HTERT RPE-1 (cell line): ENCODE results near the gene TMEM145.

ENCODE experiments used
- in situ Hi-C: fragments of 300-500 bp; cut with MboI; formaldehyde crosslinking; loops from 4 replicates; pipeline ENCODE4 v1.14.3; 2020; ENCODE audit warnings: low sequenced_read_pairs

TMEM145 gene

DNA sequence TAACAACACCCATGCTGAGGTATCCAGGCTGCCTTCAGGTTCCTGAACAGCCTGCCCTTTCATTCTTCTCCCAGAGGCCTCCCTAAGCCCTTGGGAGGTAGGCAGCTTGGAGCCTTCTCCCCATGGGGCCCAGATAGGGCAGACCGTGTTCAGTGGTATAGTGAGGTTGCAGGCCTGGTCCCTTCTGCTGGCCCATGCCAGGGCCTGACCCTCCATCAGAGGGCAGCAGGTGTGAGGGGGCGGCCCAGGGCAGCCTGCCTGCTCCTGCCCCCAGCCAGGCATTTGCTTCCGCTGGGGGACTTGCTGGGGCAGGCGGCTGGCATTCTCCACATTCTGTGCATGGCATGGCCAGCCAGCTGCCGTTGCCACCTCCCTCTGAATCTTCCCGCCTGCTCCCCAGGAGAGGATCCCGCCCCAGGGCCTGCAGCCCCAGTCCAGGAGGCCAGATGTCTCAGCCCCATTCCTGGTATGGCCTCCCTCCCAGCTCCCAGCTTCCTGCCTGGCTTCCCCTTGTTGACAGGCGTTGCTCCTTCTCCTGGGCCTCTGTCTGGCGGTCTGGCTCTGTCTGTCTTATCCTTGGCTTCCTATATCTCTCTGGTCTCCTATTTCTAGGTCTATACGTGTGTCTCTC lies 35.2 kb upstream of the TMEM145 start:
- in situ Hi-C loops: no loop called here

DNA sequence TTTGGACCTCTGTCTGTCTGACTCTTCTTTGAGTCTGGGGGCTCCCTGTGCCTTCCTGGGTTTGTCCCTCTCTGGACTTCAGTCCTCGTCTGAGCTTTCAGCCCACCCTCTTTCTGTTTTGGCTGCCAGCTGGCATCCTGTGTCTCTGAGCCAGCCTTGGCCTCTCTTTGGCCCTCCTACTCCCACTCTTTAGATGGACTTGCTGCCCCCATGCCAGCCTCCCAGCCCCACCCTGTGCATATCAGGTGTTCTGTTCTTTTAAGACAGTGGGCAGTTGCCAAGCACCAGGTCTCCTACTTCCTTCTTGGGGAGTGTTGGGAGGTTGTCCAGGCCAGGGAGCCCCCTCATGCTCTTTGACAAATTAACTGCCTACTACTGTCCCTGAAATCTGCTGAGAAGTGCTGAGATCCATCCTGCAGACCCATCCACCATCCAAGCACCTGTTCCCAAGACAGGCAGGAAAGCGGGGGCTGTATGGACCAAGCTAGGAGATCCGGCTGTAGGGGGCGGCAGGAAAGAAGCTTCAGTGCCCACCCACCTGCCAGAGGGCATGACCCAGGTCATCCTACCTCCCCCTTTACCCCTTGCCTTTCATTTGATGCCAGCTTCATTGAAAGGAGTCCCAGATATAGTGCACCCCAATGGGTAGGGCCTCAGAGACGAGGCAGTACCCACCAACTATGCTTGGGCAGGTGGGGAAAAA lies 34.5 kb upstream of the TMEM145 start:
- in situ Hi-C loops: no loop called here

DNA sequence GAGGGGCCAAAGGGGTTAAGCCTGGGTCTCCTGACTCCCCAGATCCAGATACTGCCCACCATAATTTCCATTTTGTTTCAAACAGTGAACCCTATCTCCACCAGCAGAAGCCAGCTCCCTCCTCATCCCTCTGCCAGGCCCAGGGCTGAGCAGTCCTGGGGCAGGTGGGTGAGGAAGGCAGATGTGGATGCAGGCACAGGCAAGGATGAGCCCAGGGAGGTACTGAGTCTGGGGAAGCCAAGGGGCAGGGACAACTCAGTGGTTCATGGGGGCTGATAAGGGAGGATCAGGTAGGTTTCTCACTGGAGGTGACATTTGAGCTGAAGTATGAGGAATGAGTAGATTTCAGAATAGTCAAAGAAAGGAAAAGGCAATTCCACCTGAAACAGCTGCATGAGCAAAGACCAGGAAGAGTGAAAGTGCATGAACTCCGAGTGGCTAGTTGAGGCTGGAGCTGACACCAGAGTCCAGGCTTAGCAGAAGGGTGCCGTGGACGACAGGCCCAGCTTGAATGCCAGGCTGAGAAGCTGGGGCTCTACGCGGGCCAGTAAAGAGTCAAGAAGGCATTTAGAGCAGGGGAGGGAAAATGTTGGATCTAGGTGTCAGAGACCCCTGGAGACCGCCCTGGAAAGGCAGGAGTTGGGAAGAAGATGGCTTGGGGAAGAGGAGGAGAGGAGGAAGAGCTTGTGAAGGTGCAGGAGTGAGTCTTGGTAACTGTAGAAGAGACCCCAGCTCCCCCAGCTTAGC lies 33.8 kb upstream of the TMEM145 start:
- in situ Hi-C loops: no loop called here

DNA sequence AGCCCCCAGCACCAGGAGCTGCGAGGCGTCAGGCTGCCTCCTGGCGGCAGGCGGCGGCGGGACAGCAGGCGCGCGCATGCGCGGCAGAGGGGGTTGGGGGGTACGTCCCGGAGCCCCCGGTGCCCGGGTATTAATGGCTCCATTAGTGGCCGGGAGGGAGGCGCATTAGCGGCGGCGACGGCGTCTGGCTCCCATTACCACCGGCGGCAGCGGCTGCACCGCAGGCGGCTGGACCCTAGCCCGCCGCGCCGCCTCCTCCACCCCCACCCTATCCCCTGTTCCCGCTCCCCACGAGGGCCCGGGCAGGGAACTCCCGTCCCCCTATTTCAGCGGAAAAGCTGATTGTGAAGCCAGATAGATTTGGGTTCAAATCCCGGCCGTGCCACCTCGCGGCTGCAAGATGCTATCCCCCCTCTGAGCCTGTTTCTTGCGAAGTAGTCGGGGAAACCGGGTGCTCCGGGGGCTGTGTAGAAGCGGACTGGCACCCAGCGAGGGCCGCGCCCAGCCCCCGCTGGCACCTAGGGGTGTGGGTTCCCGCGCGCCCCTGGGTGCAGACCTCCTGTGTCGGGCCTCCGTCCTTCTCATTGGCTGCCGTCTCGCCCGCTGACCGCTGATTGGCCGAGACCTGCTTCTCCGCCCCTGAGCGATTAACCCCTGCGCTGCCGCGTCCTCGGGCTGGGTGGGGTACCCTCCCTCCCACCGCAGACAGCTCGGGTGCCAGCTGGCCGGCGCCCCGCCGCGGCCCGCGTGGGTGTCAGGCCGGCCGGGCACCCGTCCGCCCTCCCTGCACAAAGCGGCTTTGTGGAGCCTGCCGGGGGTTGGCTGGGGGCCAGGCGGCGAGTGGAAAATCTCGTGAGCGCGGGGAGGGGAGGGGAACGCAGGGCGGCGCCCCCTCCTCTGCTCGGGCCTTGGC lies 33.0 kb upstream of the TMEM145 start:
- in situ Hi-C loops: no loop called here

DNA sequence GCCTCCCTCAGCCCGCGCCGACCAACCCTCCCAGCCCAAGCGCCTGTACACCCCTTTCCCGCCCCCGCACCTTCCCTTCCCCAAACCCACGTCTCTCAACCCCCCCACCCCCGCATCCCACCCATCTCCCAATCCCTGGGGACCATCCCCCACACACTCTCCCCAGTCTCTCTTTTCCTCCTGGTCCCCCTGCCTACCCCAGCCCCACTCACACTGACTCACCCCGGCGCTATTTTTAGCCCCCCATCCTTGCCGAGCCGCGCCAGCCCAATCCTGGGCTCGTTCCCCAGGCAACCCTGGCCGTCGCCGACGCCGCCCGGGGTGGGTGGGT lies 32.3 kb upstream of the TMEM145 start:
- in situ Hi-C loops: no loop called here

DNA sequence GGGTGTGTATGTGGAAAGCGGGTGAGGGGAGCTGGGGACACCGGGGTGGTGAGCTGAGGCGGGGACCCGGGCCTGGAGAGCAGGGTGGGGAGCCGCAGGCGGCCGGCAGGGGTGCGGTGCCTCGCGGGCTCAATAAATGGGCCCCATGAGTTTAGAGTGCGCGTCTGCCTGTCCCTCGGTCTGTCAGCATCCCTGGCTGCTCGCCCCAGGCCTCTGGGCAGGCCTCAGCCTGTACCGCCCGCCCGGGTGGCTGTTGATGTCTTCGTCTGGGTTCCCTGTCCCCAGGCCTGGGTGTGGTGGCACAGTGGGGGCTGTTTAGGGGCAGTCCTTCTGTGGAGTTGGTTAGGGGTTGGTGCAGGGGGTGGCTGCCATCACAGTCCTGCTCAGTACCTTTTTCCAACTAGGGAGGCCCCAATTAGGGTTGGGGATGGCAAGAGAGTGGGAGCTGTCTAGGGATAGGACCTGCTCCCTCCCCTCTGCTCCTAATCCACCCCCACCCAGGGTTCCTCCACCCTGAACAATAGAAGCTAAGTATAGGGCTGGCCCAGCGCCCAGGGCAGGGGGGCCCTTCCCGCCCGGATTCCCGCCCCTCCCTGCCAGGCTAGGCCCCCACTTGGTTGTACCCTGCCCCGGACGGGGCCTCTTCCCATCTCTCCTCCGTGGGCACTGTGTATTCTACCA lies 31.8 kb upstream of the TMEM145 start:
- in situ Hi-C loops: no loop called here

DNA sequence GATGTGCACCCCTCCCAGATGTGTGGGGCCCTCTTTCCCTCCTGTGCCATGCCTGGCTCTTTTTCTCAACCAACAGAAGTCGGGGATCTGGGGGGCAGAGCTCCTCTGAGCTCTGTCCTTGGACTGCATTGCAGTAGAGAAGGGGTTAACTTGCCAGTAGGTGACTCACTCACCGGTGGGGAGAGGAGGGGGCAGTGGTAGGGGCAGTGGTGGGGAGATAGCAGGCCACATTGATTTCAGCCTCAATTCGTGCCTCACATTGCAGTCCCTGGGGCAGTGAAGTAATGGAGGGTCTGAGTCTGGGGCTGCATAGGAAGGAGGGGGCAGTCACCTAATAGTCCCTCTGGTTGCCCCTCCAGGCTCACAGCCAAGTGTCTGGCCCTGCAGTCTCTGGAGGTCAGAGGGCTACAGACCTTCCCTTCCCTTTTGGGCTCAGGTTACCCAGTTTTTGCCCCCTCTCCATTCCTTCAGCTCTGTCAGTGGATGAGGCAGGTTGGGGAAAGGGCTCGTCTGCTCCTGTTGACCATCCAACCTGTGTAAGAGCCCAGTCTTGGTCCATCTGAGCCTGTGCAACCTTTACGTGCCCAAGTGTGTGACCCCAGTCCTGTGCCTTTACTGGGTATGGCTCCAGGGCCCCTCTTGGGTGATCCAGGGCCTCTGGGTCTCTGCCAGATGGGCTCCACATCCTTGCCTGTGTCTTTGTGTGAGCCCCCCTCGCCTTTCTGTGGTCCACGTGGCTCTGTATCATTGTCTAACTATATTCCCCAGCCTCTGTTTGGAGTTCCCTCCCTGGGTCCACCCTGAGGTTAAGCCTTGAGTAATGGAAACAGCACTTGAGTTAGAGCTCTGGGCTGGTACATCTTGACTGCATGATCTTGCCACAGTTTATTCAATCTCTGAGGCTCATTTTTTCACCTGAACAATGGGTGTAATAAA lies 31.0 kb upstream of the TMEM145 start:
- in situ Hi-C loops: no loop called here

DNA sequence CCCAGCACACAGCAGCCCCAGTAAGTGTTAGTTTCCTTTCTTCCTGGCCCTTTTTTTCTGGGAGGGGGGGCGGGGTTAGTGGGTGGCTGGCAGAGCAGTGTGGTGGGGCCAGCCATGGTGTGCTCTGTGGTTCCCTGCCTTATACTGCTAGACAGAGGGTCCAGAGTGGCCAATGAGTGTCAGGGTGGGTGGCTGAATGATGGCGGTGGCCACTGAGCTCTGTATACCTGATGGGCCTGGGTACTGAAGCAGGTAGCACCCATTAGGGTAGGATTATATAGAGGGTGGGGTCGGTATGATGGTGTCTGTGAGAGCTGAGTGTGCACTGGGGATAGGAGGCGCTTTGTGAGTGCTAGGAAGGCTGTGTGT lies 30.3 kb upstream of the TMEM145 start:
- in situ Hi-C loops: no loop called here

DNA sequence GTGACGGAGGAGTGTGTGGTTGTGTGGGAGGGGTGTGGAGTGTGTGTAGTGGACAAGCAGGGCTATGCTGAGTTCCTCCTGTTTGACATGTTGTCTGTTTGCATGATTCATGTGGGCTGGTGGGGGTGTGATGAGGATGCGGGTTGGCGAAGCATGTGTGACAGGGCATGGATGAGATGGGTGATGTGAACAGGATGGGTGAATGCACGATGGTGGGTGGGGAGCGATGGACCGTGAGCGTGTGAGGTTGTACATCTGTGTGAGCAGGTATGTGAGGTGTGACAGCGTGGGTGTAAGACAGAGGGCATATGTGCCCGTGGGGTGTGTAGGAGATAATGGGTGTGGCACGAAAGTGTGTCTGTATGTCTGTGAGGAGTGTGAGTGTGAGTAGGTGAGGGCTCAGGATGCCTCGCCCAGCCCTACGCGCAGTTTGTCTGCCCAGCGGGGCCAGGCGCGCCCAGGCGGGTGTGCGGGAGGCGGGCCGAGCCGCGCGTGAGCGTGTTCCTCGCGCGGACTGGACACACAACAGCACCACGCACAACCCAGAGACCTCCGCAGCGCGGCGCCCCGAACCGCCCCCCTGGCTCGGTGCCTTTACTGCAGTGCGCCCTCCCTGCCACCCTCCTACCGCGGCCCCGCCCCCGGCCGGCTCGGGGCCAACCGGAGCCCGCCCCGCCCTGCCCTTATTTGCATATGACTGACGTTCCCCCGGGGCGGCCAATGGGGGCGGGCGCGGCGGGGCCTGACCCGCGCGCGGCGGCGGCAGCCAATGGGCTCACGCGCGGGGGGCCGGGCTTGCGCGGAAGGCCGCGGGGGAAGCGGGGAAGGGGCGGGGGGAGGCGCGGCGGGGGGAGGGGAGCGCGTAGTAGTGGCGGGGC lies 29.7 kb upstream of the TMEM145 start:
- in situ Hi-C loops: no loop called here

DNA sequence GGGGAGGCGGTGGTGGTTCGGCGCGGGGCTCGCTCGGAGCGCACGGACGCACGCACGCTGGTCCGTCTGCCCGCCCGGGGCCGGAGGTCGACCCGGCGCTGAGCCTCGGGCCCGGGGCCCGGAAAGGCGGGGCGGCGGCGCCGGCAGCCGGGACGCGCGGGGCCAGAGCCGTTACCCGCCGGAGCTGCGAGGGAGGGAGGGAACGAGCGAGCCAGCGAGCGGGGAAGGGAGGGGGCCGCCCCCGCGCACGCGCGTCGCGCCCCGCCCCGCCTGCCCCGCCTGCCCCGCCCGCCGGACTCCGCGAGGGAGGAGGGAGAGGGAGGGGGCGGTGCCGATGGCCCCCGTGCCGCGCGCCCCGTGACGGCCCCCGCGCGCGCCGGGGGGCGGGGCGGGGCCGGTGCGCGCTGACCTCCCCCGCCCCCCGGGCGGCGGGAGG lies 29.0 kb upstream of the TMEM145 start:
- in situ Hi-C loops: no loop called here

DNA sequence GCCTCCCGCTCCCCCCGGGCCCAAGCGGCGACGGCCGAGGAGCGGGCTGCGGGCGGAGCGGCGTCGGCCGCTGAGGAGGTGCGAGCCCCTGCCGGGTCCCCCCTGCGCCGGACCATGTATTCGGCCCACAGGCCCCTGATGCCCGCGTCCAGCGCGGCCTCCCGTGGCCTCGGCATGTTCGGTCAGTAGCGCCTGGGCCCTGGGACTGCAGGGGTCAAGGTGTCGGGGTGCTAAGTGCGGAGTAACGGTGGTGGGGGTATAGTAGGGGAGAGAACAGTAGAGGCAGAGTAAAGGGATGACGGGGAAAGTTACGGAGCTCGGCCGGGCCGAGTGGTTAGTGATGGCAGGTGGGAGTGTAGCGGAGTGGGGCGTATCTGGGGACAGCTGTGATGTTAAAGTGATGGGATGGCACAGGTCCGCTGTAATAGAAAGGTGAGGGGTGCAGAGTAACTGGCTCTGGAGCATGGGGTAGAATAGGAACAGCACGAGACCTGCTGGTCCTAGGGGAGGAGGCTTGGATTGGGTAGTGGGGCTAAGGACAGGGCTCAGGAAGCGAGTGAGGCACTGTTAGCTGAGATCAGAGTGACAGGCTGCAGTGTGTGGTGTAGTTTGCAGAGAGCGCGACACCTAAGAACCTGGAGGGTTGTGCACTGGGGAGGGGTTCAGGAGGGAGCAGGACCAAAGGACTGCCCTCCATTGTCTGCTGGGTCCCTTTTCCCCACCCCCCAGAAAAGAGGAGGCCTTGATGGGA lies 28.3 kb upstream of the TMEM145 start:
- in situ Hi-C loops: no loop called here

DNA sequence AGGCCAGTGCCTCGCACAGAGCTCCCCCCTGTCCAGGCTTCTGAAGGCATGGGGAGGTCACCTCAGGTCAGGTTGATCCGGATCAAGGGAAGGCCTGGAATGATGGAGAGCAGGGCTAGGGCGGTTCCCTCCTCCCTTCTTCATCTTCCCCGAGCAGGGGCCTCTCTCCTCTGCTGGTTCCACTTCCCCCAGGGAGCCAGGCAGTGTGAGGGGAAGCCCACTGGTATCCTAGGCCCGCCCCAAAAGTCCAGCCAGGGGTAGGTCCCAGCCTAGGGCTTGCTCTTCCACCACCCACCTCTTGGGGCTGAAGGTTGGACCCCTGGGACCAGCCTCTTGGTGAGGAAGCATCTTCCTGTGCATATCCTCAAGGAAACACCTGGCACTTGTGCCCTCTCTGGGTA lies 27.6 kb upstream of the TMEM145 start:
- in situ Hi-C loops: no loop called here

DNA sequence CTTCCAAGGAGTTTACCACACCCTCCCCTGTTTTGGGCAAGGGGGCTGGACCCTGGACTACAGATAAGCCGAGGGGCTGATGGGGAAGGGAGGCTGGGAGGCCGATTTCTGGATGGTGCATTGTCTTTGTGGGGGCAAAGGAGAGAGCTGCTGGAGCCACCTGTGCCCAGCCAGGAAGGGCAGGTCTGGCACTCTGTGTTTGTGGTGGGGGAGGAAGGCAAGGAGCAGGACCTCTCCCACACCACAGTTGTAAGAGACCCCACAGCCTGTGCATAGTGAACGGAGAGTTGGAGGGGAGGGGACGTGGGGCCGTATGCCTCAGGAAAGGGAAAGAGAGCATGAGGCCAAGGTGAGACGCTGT lies 27.1 kb upstream of the TMEM145 start:
- in situ Hi-C loops: no loop called here

DNA sequence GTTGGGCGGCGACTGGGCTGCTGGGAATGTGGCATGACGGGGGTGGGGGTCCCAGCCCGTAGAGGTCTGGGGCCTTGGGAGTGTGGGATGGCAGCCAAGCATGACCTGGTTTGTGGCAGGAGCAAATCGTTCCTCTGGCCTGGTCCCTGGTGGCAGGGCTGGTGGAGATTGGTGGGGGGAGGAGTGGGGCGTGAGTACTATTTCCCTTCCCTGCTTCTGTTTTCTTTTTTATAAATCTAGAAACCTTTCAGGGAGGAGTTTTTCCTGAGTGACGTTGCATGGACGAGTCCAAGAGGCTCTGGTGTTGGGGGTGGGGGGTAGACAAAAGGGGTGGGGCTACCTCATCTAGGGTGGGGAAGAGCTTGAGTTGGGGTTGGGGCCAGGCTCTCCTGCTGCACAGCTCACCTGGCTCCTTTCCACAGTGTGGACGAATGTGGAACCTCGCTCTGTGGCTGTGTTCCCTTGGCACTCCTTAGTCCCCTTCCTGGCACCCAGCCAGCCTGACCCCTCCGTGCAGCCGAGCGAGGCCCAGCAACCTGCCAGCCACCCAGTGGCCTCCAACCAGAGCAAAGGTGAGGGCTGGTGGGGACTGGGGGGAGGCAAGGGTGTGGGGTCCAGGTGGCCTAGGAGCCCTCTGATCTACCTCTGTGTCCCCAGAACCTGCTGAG lies 26.6 kb upstream of the TMEM145 start:
- in situ Hi-C loops: no loop called here

DNA sequence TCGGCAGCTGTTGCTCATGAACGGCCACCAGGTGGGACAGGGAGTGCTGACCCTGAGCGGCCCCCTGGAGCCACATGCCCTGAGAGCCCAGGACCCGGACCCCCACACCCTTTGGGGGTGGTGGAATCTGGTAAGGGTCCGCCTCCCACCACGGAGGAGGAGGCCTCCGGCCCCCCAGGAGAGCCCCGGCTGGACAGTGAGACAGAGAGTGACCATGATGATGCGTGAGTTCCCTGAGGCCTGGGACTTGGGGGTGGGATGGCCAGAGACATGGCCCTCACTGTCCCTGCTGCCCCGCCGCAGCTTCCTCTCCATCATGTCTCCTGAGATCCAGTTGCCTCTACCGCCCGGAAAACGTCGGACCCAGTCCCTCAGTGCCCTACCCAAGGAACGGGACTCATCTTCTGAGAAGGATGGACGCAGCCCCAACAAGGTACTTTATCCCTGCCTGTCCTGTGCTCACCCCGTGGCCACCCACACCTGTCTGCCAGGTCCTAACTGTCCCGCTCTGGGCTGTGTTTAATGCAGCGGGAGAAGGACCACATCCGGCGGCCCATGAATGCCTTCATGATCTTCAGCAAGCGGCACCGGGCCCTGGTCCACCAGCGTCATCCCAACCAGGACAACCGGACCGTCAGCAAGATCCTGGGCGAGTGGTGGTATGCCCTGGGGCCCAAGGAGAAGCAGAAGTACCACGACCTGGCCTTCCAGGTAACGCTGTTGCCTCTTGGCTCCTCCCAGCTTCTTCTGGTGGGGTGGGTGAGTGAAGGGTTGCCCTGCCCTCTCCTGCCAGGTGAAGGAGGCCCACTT lies 25.9 kb upstream of the TMEM145 start:
- in situ Hi-C loops: no loop called here

DNA sequence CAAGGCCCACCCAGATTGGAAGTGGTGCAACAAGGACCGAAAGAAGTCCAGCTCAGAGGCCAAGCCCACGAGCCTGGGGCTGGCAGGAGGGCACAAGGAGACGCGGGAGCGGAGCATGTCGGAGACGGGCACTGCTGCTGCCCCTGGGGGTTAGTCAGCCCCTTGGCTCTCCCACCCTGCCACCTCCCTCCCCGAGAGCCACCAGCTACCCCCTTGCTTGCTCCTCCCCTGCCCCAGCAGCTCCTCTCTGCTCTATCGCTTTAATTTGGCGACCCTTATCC lies 25.3 kb upstream of the TMEM145 start:
- in situ Hi-C loops: no loop called here

DNA sequence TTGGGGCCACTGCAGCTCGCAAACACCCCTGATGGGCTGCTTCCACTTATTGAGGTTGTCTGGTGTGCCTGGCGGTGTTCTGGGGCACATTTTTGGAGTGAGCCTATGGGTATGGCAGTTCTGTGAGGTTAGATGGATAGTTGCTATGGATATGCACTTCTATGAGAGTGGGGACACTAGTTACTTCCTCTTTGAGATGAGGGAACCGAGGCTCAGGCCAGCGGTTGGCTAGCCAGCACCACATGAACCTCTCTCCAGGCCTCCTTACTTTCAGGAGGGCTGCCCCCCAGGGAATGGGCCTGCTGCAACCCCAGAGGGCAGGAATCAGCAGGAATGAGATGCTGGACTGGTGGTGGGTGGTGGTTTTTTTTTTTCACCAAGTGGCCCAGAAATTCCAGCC lies 24.7 kb upstream of the TMEM145 start:
- in situ Hi-C loops: no loop called here
